ENCODE results near the gene SCAMP4. TPM values are rescaled to one million over a fixed set of nuclear protein-coding genes. Genes with fewer than 3 reads are reported as not detected.
A peak's percentile ranks its signal among the peaks of the same experiment; 100 is the strongest.

SCAMP4 gene
- total RNA-seq, 1 experiment from 2014 or later, result 18.4 TPM

DNA sequence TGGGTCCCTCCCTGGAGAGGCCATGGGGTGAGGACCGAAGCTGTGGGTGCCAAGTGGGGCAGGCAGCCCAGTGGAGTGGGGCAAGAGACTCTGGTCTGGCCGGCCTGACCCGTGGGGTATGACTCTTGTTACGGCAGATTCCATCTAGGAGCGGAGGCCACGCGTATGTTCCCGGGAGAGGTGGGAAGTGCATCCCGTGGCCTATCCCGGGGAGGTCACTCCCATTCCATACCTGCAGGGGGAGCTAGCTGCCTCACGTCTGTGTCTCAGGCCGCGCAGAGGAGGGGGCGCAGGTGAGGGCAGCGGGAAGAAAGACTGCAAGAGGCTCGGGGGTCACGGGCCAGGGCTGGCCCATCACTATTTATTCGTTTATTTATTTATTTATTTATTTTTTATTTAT lies 40.7 kb downstream of the SCAMP4 start:
- H3K4me2 ChIP-seq (ENCODE audit: low read depth, low read length, poor library complexity, severe bottlenecking), result no peak overlapping the region
- peak; percentile 45 for DNase-seq

DNA sequence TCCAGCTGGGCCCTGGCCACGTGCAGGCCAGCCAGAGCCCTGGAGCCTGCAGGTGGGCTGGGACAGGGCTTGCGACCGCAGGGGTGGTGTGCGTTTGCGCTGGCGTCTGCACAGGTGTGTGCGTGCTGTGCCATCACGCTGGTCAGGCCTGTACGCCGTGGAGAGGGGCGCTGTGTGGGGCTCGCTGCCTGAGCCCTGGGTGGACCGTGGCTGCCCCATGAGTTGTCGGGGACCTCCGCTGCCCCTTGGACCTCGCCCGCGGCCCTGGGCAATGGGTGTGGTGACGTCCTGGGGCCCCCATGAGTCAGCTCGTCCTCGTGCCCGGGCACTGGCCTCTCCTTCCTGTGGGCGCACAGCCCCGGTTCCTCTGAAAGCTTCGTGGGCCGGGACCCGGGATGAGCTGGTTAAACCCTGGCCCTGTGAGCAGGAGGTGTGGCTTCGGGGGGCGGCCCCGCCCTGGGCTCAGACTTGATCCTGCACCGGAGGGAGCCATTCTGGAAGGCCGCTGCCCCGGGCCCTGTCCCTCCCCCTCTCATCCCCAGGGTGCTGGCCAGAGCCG lies 42.5 kb downstream of the SCAMP4 start:
- Histone ChIP-seq H3K27ac (ENCODE audit: low read length) (no peak overlapping the region), H3K36me3 (ENCODE audit: insufficient read depth, low read length) (no peaks in the 10 kb centered on the region), H3K4me1 (ENCODE audit: low read length) (peaks cover 11% of the 10 kb centered on the region), H3K9ac (ENCODE audit: low read length) (no peak overlapping the region), H3K4me2 (ENCODE audit: low read depth, low read length, poor library complexity, severe bottlenecking) (no peak overlapping the region), H3K4me3 (ENCODE audit: low read length) (no peak overlapping the region), H4K20me1 (ENCODE audit: insufficient read depth, low read depth, low read length) (peaks cover 24% of the 10 kb centered on the region; the same call in 1 of the 2 replicates), H3K79me2 (ENCODE audit: low read length) (peaks cover 82% of the 10 kb centered on the region), H3K9me3 (ENCODE audit: low read length) (no peaks in the 10 kb centered on the region), H2AFZ (ENCODE audit: low read length) (no peak overlapping the region), H3K27me3 (ENCODE audit: low read length) (no peaks in the 10 kb centered on the region), H3K9me2 (replicated peaks; ENCODE audit: insufficient read depth, low read length) (no peaks in the 10 kb centered on the region)
- no peak for DNase-seq

More for the DNA sequence above, 40.7 kb downstream of the SCAMP4 start:
- no peaks in the 10 kb centered on the region for H3K9me3 ChIP-seq (ENCODE audit: low read length)
- H3K79me2 ChIP-seq (ENCODE audit: low read length), result peaks cover 84% of the 10 kb centered on the region
- no peaks in the 10 kb centered on the region for H3K36me3 ChIP-seq (ENCODE audit: insufficient read depth, low read length)
- H3K27me3 ChIP-seq (ENCODE audit: low read length), result no peaks in the 10 kb centered on the region
- no peaks in the 10 kb centered on the region for H3K9me2 ChIP-seq (replicated peaks; ENCODE audit: insufficient read depth, low read length)
- no peak overlapping the region for H3K27ac ChIP-seq (ENCODE audit: low read length)
- no peak overlapping the region for H3K4me3 ChIP-seq (ENCODE audit: low read length)
- H3K9ac ChIP-seq (ENCODE audit: low read length), result no peak overlapping the region
- H2AFZ ChIP-seq (ENCODE audit: low read length), result no peak overlapping the region
- peaks cover 12% of the 10 kb centered on the region for H3K4me1 ChIP-seq (ENCODE audit: low read length)
- H4K20me1 ChIP-seq (ENCODE audit: insufficient read depth, low read depth, low read length), result peaks cover 24% of the 10 kb centered on the region; the same call in 1 of the 2 replicates

GRCh38 chr19:1949304-1950101 lies 44.3 kb downstream of the SCAMP4 start:
- no peak overlapping the region for H2AFZ ChIP-seq (ENCODE audit: low read length)
- H3K9me2 ChIP-seq (replicated peaks; ENCODE audit: insufficient read depth, low read length), result no peaks in the 10 kb centered on the region
- peaks cover 82% of the 10 kb centered on the region for H3K79me2 ChIP-seq (ENCODE audit: low read length)
- no peaks in the 10 kb centered on the region for H3K27me3 ChIP-seq (ENCODE audit: low read length)
- no peak overlapping the region for H3K27ac ChIP-seq (ENCODE audit: low read length)
- no peaks in the 10 kb centered on the region for H3K4me1 ChIP-seq (ENCODE audit: low read length)
- peaks cover 26% of the 10 kb centered on the region; the same call in 1 of the 2 replicates for H4K20me1 ChIP-seq (ENCODE audit: insufficient read depth, low read depth, low read length)
- no peak overlapping the region for H3K9ac ChIP-seq (ENCODE audit: low read length)
- H3K36me3 ChIP-seq (ENCODE audit: insufficient read depth, low read length), result no peaks in the 10 kb centered on the region
- H3K4me3 ChIP-seq (ENCODE audit: low read length), result no peak overlapping the region
- DNase-seq, result no peak
- no peak overlapping the region for H3K4me2 ChIP-seq (ENCODE audit: low read depth, low read length, poor library complexity, severe bottlenecking)
- H3K9me3 ChIP-seq (ENCODE audit: low read length), result no peaks in the 10 kb centered on the region

GRCh38 chr19:1950640-1951039 lies 45.4 kb downstream of the SCAMP4 start:
- H3K36me3 ChIP-seq (ENCODE audit: insufficient read depth, low read length), result no peaks in the 10 kb centered on the region
- no peaks in the 10 kb centered on the region for H3K9me2 ChIP-seq (replicated peaks; ENCODE audit: insufficient read depth, low read length)
- H3K27me3 ChIP-seq (ENCODE audit: low read length), result no peaks in the 10 kb centered on the region
- H3K27ac ChIP-seq (ENCODE audit: low read length), result no peak overlapping the region
- no peaks in the 10 kb centered on the region for H3K9me3 ChIP-seq (ENCODE audit: low read length)
- no peaks in the 10 kb centered on the region for H3K4me1 ChIP-seq (ENCODE audit: low read length)
- no peak for DNase-seq
- H3K4me2 ChIP-seq (ENCODE audit: low read depth, low read length, poor library complexity, severe bottlenecking), result no peak overlapping the region
- H3K9ac ChIP-seq (ENCODE audit: low read length), result no peak overlapping the region
- H4K20me1 ChIP-seq (ENCODE audit: insufficient read depth, low read depth, low read length), result peaks cover 28% of the 10 kb centered on the region; the same call in 1 of the 2 replicates
- H2AFZ ChIP-seq (ENCODE audit: low read length), result no peak overlapping the region
- peaks cover 79% of the 10 kb centered on the region for H3K79me2 ChIP-seq (ENCODE audit: low read length)
- no peak overlapping the region for H3K4me3 ChIP-seq (ENCODE audit: low read length)

DNA sequence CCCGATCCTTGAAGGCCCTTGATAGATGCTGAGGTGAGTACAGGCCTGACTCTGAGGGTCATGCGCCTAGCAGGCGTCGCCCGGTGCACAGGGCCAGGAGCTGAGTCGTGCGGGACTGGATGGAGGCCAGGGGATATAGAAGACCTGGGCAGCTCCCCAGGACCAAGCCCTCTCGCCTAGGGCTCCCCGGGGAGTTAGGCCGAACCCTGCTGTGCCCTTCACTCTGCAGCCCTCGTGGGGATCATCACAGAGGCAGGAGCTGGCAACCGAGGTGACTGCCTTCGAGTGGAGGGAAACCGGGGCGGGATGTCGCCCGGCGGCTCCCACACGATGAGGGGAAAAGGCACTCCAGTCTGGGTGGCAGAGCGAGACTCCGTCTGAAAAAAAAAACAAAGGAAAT lies 47.4 kb downstream of the SCAMP4 start:
- DNase-seq, result no peak
- peaks cover 22% of the 10 kb centered on the region; the same call in 1 of the 2 replicates for H4K20me1 ChIP-seq (ENCODE audit: insufficient read depth, low read depth, low read length)
- peaks cover 82% of the 10 kb centered on the region for H3K79me2 ChIP-seq (ENCODE audit: low read length)
- H3K9ac ChIP-seq (ENCODE audit: low read length), result no peak overlapping the region
- no peak overlapping the region for H3K27ac ChIP-seq (ENCODE audit: low read length)
- H3K36me3 ChIP-seq (ENCODE audit: insufficient read depth, low read length), result no peaks in the 10 kb centered on the region
- H3K27me3 ChIP-seq (ENCODE audit: low read length), result no peaks in the 10 kb centered on the region
- no peak overlapping the region for H2AFZ ChIP-seq (ENCODE audit: low read length)
- H3K9me3 ChIP-seq (ENCODE audit: low read length), result no peaks in the 10 kb centered on the region
- H3K4me2 ChIP-seq (ENCODE audit: low read depth, low read length, poor library complexity, severe bottlenecking), result no peak overlapping the region
- no peaks in the 10 kb centered on the region for H3K9me2 ChIP-seq (replicated peaks; ENCODE audit: insufficient read depth, low read length)
- H3K4me1 ChIP-seq (ENCODE audit: low read length), result no peaks in the 10 kb centered on the region
- H3K4me3 ChIP-seq (ENCODE audit: low read length), result no peak overlapping the region

- Histone ChIP-seq H2AFZ (ENCODE audit: low read length) (no peak overlapping the region), H3K27me3 (ENCODE audit: low read length) (no peaks in the 10 kb centered on the region), H3K4me1 (ENCODE audit: low read length) (no peaks in the 10 kb centered on the region), H3K79me2 (ENCODE audit: low read length) (peaks cover 78% of the 10 kb centered on the region), H3K9ac (ENCODE audit: low read length) (no peak overlapping the region), H3K36me3 (ENCODE audit: insufficient read depth, low read length) (no peaks in the 10 kb centered on the region), H3K4me2 (ENCODE audit: low read depth, low read length, poor library complexity, severe bottlenecking) (no peak overlapping the region), H4K20me1 (ENCODE audit: insufficient read depth, low read depth, low read length) (peaks cover 22% of the 10 kb centered on the region; the same call in 1 of the 2 replicates), H3K9me2 (replicated peaks; ENCODE audit: insufficient read depth, low read length) (no peaks in the 10 kb centered on the region), H3K27ac (ENCODE audit: low read length) (no peak overlapping the region), H3K4me3 (ENCODE audit: low read length) (no peak overlapping the region), H3K9me3 (ENCODE audit: low read length) (no peaks in the 10 kb centered on the region)
- no peak for DNase-seq
Observed at GRCh38 chr19:1953037-1953436, 47.8 kb downstream of the SCAMP4 start.

DNA sequence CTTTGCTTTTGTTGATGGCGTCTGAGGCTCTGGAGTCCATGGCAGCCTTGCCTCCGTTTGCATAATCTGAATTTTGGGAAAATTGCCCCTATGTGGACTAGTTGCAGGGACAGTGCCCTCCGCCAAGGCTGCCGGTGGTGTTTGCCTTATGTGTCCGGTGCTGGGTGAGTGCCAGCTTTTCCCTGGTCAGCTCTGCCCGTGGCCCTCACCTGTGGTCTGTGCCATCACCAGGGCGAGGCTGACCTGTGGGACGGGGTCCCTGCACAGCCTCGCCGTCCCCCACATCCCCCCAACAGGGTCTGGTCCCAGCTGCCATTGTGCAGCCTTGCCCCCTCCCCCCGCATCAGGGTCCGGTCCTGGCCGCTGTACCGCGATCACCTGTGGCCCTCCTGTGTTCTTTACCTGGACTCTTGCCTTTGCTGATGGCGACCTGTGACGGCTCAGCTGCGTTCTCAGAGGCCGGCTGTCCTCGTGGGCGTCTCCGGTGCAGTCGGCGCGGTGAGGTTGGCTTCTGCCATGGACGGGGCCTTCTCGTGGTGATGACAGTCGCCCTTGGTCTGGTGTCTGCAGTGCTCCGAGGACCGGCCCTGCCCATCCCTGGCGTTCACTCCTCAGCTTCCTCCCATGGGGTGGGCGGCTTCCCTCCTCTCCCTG lies 48.4 kb downstream of the SCAMP4 start:
- no peak overlapping the region for H3K4me2 ChIP-seq (ENCODE audit: low read depth, low read length, poor library complexity, severe bottlenecking)
- no peak overlapping the region for H3K27ac ChIP-seq (ENCODE audit: low read length)
- peaks cover 75% of the 10 kb centered on the region for H3K79me2 ChIP-seq (ENCODE audit: low read length)
- H3K4me3 ChIP-seq (ENCODE audit: low read length), result no peak overlapping the region
- no peak overlapping the region for H2AFZ ChIP-seq (ENCODE audit: low read length)
- H3K36me3 ChIP-seq (ENCODE audit: insufficient read depth, low read length), result no peaks in the 10 kb centered on the region
- H3K27me3 ChIP-seq (ENCODE audit: low read length), result no peaks in the 10 kb centered on the region
- H3K9me3 ChIP-seq (ENCODE audit: low read length), result no peaks in the 10 kb centered on the region
- DNase-seq, result no peak
- no peak overlapping the region for H3K9ac ChIP-seq (ENCODE audit: low read length)
- H3K9me2 ChIP-seq (replicated peaks; ENCODE audit: insufficient read depth, low read length), result no peaks in the 10 kb centered on the region
- no peaks in the 10 kb centered on the region for H3K4me1 ChIP-seq (ENCODE audit: low read length)
- H4K20me1 ChIP-seq (ENCODE audit: insufficient read depth, low read depth, low read length), result peaks cover 20% of the 10 kb centered on the region; the same call in 1 of the 2 replicates

DNA sequence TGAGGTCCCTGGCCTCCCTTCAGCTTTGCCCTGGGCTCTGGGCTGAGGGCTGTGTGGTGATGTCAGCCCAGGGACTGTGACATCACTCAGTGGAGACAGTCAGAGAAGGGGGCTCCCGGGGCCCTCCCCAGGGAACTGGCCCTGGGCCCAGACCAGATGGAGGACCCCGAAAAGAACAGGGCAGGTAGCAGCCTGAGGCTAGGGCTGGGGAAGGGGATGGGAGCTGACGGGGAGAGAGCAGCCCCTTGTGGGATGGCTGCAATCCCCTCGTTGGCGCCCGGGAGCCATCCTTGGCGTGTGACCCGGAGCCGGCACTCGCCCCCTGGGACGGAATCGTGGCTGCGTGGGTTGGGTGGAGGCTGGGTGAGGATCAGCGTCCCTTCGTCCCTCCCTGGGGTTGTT lies 49.3 kb downstream of the SCAMP4 start:
- DNase-seq, result no peak
- no peaks in the 10 kb centered on the region for H3K4me1 ChIP-seq (ENCODE audit: low read length)
- no peak overlapping the region for H2AFZ ChIP-seq (ENCODE audit: low read length)
- no peaks in the 10 kb centered on the region for H3K9me3 ChIP-seq (ENCODE audit: low read length)
- H3K27me3 ChIP-seq (ENCODE audit: low read length), result no peaks in the 10 kb centered on the region
- peaks cover 18% of the 10 kb centered on the region; the same call in 1 of the 2 replicates for H4K20me1 ChIP-seq (ENCODE audit: insufficient read depth, low read depth, low read length)
- no peaks in the 10 kb centered on the region for H3K36me3 ChIP-seq (ENCODE audit: insufficient read depth, low read length)
- no peak overlapping the region for H3K9ac ChIP-seq (ENCODE audit: low read length)
- H3K4me2 ChIP-seq (ENCODE audit: low read depth, low read length, poor library complexity, severe bottlenecking), result no peak overlapping the region
- H3K79me2 ChIP-seq (ENCODE audit: low read length), result peaks cover 69% of the 10 kb centered on the region
- no peaks in the 10 kb centered on the region for H3K9me2 ChIP-seq (replicated peaks; ENCODE audit: insufficient read depth, low read length)
- H3K4me3 ChIP-seq (ENCODE audit: low read length), result no peak overlapping the region
- no peak overlapping the region for H3K27ac ChIP-seq (ENCODE audit: low read length)
